Measurements from ENCODE around the gene FGF6.

DNA sequence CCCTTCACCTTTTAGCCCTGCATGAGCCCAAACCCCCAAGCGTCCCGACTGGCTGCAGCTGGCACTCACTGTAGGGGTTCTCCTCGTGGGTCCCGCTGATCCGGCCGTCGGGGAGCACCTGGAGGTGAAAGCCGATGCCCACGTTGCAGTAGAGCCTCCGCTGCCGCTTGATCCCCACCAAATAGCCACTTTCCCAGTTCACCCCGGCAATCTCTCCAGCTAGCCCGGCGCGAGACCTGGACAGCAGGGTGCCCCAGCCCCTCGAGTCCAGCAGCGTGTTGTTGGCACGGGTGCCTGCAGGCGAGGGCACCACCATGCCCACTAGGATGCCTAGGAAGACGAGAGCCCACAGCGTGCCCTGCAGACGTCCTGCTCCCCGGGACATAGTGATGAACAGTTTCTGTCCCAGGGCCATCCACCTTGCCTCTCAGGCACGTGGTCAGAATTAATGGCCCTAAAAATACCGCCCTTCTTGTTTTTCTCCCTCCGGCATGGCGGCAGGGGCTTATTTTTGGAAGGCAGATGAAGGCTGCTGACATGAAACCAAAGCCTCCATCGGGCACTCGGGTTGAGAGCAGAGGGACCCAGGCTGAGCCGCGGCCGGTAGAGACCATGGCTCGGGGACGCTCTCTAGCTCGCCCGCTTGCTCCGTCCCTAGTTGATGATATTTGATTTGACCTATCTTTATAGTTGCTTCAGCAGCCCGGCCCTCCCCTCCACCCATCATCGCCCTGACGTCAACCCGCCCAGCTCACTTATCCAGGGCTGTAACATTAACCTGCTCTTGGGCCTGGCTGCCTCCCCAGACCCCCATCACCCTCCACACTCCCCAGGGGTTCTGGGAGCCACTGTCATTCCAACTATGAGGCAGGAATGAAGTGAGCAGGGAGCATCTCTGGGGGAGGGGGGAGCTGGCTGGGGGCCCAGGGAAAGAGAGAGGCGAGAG is at the start of gene FGF6:
- TF ChIP-seq, protein P1, sequence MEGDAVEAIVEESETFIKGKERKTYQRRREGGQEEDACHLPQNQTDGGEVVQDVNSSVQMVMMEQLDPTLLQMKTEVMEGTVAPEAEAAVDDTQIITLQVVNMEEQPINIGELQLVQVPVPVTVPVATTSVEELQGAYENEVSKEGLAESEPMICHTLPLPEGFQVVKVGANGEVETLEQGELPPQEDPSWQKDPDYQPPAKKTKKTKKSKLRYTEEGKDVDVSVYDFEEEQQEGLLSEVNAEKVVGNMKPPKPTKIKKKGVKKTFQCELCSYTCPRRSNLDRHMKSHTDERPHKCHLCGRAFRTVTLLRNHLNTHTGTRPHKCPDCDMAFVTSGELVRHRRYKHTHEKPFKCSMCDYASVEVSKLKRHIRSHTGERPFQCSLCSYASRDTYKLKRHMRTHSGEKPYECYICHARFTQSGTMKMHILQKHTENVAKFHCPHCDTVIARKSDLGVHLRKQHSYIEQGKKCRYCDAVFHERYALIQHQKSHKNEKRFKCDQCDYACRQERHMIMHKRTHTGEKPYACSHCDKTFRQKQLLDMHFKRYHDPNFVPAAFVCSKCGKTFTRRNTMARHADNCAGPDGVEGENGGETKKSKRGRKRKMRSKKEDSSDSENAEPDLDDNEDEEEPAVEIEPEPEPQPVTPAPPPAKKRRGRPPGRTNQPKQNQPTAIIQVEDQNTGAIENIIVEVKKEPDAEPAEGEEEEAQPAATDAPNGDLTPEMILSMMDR (optimal IDR thresholded peaks at IDR 0.05 in 1 of 3, IDR thresholded peaks at IDR 0.05 in 1 of 3, conservative IDR thresholded peaks at IDR 0.05 in 1 of 3; ENCODE audit: extremely low read depth in 1 of 3, insufficient read depth in 2 of 3, low read length in 3 of 3), result no peak
- TF ChIP-seq EZH2 (IDR thresholded peaks at IDR 0.05; ENCODE audit: low read length), result no peak
